Measurements from ENCODE around the gene TSR2.

Gene TSR2

DNA sequence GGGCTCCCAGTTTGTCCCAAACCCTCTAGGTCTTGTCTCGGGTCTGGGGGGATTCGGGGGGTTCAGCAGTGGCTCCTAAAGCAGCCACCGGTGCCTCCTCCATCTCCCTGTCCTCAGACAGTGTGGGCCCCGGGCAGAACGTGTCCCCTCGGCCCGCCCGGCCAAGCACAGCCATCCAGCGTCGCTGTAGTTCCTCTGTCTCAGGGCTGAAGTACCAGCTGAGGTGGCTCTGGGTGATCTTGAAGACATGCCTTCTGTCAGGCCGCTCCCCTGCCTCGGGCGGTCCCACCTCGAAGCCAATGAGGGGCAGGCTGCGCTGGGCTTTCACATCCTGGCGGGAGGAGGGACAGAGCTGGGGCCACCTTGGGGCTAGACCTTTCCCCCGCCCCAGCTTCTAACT, 5.9 kb downstream of the TSR2 start:
- H2AFZ ChIP-seq (ENCODE audit: low read length), result no peak overlapping the region
- peaks cover 3% of the 10 kb centered on the region for H4K20me1 ChIP-seq (ENCODE audit: insufficient read depth, low read length, poor library complexity, severe bottlenecking)
- H3K9ac ChIP-seq (ENCODE audit: low read depth, low read length, poor library complexity, severe bottlenecking), result no peak overlapping the region
- H3K9me2 ChIP-seq (replicated peaks; ENCODE audit: low read depth, low read length), result no peaks in the 10 kb centered on the region
- no peak overlapping the region for H3K4me2 ChIP-seq (ENCODE audit: low read depth, low read length, poor library complexity, severe bottlenecking)
- peaks cover 28% of the 10 kb centered on the region for H3K79me2 ChIP-seq (ENCODE audit: insufficient read depth, low read length)
- H3K4me3 ChIP-seq (ENCODE audit: low read length, poor library complexity, severe bottlenecking), result no peak overlapping the region
- H3K9me3 ChIP-seq (ENCODE audit: insufficient read depth, low read depth, low read length), result no peaks in the 10 kb centered on the region
- no peaks in the 10 kb centered on the region for H3F3A ChIP-seq (ENCODE audit: low read depth)
- no peaks in the 10 kb centered on the region for H3K36me3 ChIP-seq (ENCODE audit: insufficient read depth, low read length)
- TF ChIP-seq, protein P1, sequence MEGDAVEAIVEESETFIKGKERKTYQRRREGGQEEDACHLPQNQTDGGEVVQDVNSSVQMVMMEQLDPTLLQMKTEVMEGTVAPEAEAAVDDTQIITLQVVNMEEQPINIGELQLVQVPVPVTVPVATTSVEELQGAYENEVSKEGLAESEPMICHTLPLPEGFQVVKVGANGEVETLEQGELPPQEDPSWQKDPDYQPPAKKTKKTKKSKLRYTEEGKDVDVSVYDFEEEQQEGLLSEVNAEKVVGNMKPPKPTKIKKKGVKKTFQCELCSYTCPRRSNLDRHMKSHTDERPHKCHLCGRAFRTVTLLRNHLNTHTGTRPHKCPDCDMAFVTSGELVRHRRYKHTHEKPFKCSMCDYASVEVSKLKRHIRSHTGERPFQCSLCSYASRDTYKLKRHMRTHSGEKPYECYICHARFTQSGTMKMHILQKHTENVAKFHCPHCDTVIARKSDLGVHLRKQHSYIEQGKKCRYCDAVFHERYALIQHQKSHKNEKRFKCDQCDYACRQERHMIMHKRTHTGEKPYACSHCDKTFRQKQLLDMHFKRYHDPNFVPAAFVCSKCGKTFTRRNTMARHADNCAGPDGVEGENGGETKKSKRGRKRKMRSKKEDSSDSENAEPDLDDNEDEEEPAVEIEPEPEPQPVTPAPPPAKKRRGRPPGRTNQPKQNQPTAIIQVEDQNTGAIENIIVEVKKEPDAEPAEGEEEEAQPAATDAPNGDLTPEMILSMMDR (conservative IDR thresholded peaks at IDR 0.05; ENCODE audit: low read length), result no peak
- no peak for TF ChIP-seq EZH2phosphoT487 (IDR thresholded peaks at IDR 0.05; ENCODE audit: borderline replicate concordance)
- no peaks in the 10 kb centered on the region for H3K27me3 ChIP-seq (ENCODE audit: insufficient read depth, low read length, poor library complexity, severe bottlenecking)
- no peaks in the 10 kb centered on the region for H3K4me1 ChIP-seq (ENCODE audit: insufficient read depth, low read length, poor library complexity, severe bottlenecking)

DNA sequence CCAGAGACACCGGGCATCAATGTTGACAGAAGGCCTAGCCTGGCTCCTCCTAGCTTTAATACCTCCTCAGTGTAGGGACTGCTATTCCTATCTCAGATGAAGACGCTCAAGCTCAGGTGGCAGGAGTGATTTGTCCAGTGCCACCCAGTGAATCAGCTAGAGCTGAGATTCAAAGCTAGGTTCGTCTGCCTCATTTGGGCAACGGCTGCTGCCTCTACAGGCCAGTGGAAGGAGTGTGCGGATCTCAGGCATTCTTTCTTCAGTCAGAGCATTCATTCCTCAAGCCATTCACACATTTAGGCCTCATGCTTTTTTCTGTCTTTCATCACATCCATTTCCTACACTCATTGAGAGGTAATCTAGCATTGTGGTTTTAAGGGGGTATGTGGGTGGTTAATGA, 7.3 kb downstream of the TSR2 start:
- Histone ChIP-seq H3K9me2 (replicated peaks; ENCODE audit: low read depth, low read length) (no peaks in the 10 kb centered on the region), H3K27me3 (ENCODE audit: insufficient read depth, low read length, poor library complexity, severe bottlenecking) (no peaks in the 10 kb centered on the region), H4K20me1 (ENCODE audit: insufficient read depth, low read length, poor library complexity, severe bottlenecking) (no peaks in the 10 kb centered on the region), H3F3A (ENCODE audit: low read depth) (no peaks in the 10 kb centered on the region), H3K9ac (ENCODE audit: low read depth, low read length, poor library complexity, severe bottlenecking) (no peak overlapping the region), H3K4me3 (ENCODE audit: low read length, poor library complexity, severe bottlenecking) (no peak overlapping the region), H3K4me1 (ENCODE audit: insufficient read depth, low read length, poor library complexity, severe bottlenecking) (no peaks in the 10 kb centered on the region), H3K36me3 (ENCODE audit: insufficient read depth, low read length) (no peaks in the 10 kb centered on the region), H3K79me2 (ENCODE audit: insufficient read depth, low read length) (peaks cover 14% of the 10 kb centered on the region; the same call in 1 of the 2 replicates), H2AFZ (ENCODE audit: low read length) (no peak overlapping the region), H3K4me2 (ENCODE audit: low read depth, low read length, poor library complexity, severe bottlenecking) (no peak overlapping the region), H3K9me3 (ENCODE audit: insufficient read depth, low read depth, low read length) (no peaks in the 10 kb centered on the region)
- TF ChIP-seq, protein P1 (conservative IDR thresholded peaks at IDR 0.05; ENCODE audit: low read length), result peak; percentile 38
- no peak for TF ChIP-seq EZH2phosphoT487 (IDR thresholded peaks at IDR 0.05; ENCODE audit: borderline replicate concordance)

DNA sequence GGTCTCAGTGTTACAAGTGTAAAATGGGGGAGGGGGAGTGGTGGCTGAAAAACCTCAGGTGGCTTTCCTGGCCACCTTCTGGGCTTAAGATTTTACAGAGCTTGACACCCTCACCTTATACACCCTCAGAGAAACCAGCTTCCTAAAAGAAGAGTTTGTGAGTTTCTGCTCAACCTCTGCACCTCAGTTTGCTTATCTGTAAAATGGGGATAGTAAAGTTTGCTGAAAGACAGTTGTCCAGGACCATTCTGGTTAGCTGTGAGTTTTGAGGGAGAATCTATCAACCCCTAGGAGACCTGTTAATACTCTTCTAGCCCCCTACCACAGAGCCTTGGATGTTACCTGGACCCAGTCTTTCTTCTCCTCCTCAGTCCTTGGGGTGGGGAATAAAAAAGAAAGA, 9.7 kb downstream of the TSR2 start:
- Histone ChIP-seq H3K27me3 (ENCODE audit: insufficient read depth, low read length, poor library complexity, severe bottlenecking) (no peaks in the 10 kb centered on the region), H3K4me2 (ENCODE audit: low read depth, low read length, poor library complexity, severe bottlenecking) (no peak overlapping the region), H3K4me1 (ENCODE audit: insufficient read depth, low read length, poor library complexity, severe bottlenecking) (no peaks in the 10 kb centered on the region), H3K9me2 (replicated peaks; ENCODE audit: low read depth, low read length) (no peaks in the 10 kb centered on the region), H3K9me3 (ENCODE audit: insufficient read depth, low read depth, low read length) (no peaks in the 10 kb centered on the region), H3K4me3 (ENCODE audit: low read length, poor library complexity, severe bottlenecking) (no peak overlapping the region), H4K20me1 (ENCODE audit: insufficient read depth, low read length, poor library complexity, severe bottlenecking) (no peaks in the 10 kb centered on the region), H3K36me3 (ENCODE audit: insufficient read depth, low read length) (no peaks in the 10 kb centered on the region), H3K9ac (ENCODE audit: low read depth, low read length, poor library complexity, severe bottlenecking) (no peak overlapping the region), H3F3A (ENCODE audit: low read depth) (no peaks in the 10 kb centered on the region), H3K79me2 (ENCODE audit: insufficient read depth, low read length) (no peaks in the 10 kb centered on the region), H2AFZ (ENCODE audit: low read length) (no peak overlapping the region)
- no peak for TF ChIP-seq EZH2phosphoT487 (IDR thresholded peaks at IDR 0.05; ENCODE audit: borderline replicate concordance)
- TF ChIP-seq, protein P1 (conservative IDR thresholded peaks at IDR 0.05; ENCODE audit: low read length), result no peak

Data from Loucy (cell line).